ENCODE results near the gene FAM227A. TPM values are rescaled to one million over a fixed set of nuclear protein-coding genes. Genes with fewer than 3 reads are reported as not detected.
A peak's percentile ranks its signal among the peaks of the same experiment; 100 is the strongest.

The FAM227A gene
- total RNA-seq (1.4 and 1.9 TPM in 2 replicates), polyA plus RNA-seq (0.49 and 0.58 TPM in 2 replicates), polyA minus RNA-seq (0.75 and 3.9 TPM in 2 replicates), Bru-seq, nascent RNA (percentile 35 among the genes with signal in this experiment), BruChase-seq, experiment 1, labeled RNA remaining after a 6-hour chase (percentile 35 among the genes with signal in this experiment), BruChase-seq, experiment 2, labeled RNA remaining after a 2-hour chase (percentile 41 among the genes with signal in this experiment)
- polyA plus RNA-seq (2011; cell fraction: cytosol; rRNA removed), result 0.28 and 0.40 TPM in 2 replicates
- 8.3 and 8.7 TPM in 2 replicates for polyA plus RNA-seq (2011; cell fraction: nucleus; rRNA removed)
- 0.53 and 0.87 TPM in 2 replicates for polyA plus RNA-seq (2012)
- polyA minus RNA-seq (2011; cell fraction: cytosol; rRNA and poly(A)+ RNA removed), result 1.8 TPM
- polyA minus RNA-seq (2011; cell fraction: nucleus; rRNA and poly(A)+ RNA removed), result 4.2 and 6.5 TPM in 2 replicates
- long read RNA-seq, partial matches to known transcripts, result 0 of 1 reads
- long read RNA-seq, other reads (novel, unspliced or antisense), result 1 of 1 reads

DNA sequence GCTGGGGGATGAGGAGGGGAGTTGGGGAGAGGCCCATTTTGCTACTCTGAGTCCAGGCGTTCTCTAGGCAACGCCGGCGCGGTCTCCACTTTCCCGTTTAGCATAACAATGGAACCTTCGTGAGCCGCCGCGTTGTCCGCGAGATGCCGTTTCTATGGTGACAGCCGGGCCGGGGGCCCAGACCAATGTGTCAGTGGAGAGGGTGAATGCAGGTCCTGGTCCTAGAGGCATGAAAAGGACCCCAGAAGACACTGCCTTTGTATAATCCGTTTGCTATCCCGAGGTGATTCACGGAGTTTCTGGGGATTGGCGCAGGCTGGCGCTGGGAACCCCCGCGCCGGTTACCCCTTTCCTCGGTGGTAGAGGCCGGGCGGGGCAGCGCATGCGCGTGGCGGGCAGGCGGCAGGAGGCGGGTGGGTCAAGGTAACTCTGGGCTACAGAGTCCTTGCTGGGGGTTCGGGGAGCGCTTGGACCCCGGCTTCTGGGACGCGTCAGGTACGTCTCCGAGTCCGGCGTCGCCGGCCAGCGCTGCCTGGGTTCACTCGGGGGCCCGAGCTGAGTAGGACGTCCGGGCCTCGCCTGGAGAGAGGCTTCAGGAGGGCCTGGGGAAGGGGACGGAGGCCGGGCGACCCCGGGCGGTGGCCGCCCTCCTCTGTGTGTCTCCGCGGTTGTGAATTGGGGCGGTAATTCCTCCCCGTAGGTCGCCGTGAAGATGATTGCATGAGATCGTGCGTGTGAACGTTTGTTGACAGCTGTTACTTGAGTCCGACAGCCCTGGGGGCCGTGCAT lies at the start of gene FAM227A, which contains the start of gene CBY1:
Gene FAM227A, minus strand, starts transcription at position 137 of the 789 bp plus-strand sequence. CDS start 6,224 bp downstream, outside the sequence.
Gene CBY1, plus strand, starts transcription at position 383 of the 789 bp plus-strand sequence. CDS start 11,417 bp downstream, outside the sequence.
- DNase-seq (ENCODE audit: low read depth, low spot score) (peak; percentile 87), FAIRE-seq (peak; percentile 87)
- peak; percentile 18 for TF ChIP-seq POLR2A (IDR thresholded peaks at IDR 0.05; ENCODE audit: low read depth, low read length)
- peak; percentile 63 for TF ChIP-seq POLR2AphosphoS5 (IDR thresholded peaks at IDR 0.05; ENCODE audit: insufficient read depth, low read depth, low read length)
- TF ChIP-seq, protein P1, sequence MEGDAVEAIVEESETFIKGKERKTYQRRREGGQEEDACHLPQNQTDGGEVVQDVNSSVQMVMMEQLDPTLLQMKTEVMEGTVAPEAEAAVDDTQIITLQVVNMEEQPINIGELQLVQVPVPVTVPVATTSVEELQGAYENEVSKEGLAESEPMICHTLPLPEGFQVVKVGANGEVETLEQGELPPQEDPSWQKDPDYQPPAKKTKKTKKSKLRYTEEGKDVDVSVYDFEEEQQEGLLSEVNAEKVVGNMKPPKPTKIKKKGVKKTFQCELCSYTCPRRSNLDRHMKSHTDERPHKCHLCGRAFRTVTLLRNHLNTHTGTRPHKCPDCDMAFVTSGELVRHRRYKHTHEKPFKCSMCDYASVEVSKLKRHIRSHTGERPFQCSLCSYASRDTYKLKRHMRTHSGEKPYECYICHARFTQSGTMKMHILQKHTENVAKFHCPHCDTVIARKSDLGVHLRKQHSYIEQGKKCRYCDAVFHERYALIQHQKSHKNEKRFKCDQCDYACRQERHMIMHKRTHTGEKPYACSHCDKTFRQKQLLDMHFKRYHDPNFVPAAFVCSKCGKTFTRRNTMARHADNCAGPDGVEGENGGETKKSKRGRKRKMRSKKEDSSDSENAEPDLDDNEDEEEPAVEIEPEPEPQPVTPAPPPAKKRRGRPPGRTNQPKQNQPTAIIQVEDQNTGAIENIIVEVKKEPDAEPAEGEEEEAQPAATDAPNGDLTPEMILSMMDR (IDR thresholded peaks at IDR 0.05; ENCODE audit: extremely low read depth in 1 of 2, insufficient read depth in 1 of 2, low read depth in 1 of 2, low read length in 2 of 2), result no peak
- TF ChIP-seq, protein P2, sequence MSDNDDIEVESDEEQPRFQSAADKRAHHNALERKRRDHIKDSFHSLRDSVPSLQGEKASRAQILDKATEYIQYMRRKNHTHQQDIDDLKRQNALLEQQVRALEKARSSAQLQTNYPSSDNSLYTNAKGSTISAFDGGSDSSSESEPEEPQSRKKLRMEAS (IDR thresholded peaks at IDR 0.05; ENCODE audit: insufficient read depth, insufficient read length), result peak; percentile 17
- TF ChIP-seq GATA2 (IDR thresholded peaks at IDR 0.05; ENCODE audit: insufficient read depth, insufficient read length, low read depth, low read length), result no peak
- ChIA-PET POLR2A (no interaction called here), CTCF (interaction anchor here (1.0 kb wide), 1 partner anchor 622 kb away, joined by 3 read pairs; no protein-coding TSS in a partner anchor)
- Histone ChIP-seq H3K27ac (ENCODE audit: insufficient read depth, low read depth, low read length) (peak within 1 kb of the TSS; percentile 96), H3K4me2 (ENCODE audit: insufficient read depth, low read length) (peak within 1 kb of the TSS; percentile 88), H4K20me1 (replicated peaks; ENCODE audit: control insufficient read depth, extremely low read depth, insufficient read depth, low read length) (no peaks in the 10 kb centered on the region), H3K9me3 (replicated peaks; ENCODE audit: control insufficient read depth, insufficient read depth, low read length) (no peaks in the 10 kb centered on the region), H3K4me3 (replicated peaks in 1 of 3; ENCODE audit: insufficient read depth in 1 of 3, low read depth in 1 of 3, low read length in 3 of 3) (peak within 1 kb of the TSS; percentile 31 to 94 (median 82)), H3K79me2 (ENCODE audit: control insufficient read depth, insufficient read depth, low read length) (peaks cover 8% of the 10 kb centered on the region), H3K9ac (replicated peaks; ENCODE audit: extremely low read depth, insufficient read depth, low read length) (peak within 1 kb of the TSS; percentile 98), H3K9me1 (replicated peaks; ENCODE audit: control insufficient read depth, extremely low read depth, insufficient read depth, low read length) (no peaks in the 10 kb centered on the region), H3K36me3 (ENCODE audit: control insufficient read depth in 2 of 2, extremely low read depth in 1 of 2, insufficient read depth in 2 of 2, low read length in 2 of 2) (no peaks in the 10 kb centered on the region), H3K27me3 (ENCODE audit: control insufficient read depth in 2 of 2, insufficient read depth in 2 of 2, low read length in 2 of 2) (no peaks in the 10 kb centered on the region), H2AFZ (ENCODE audit: low read depth, low read length) (peak within 1 kb of the TSS; percentile 78), H3K4me1 (ENCODE audit: control insufficient read depth, extremely low read depth, insufficient read depth, low read length) (peaks cover 11% of the 10 kb centered on the region)
- dilution Hi-C loops (cut with MboI; ENCODE audit: extremely low pct_ligation_motif_present, low sequenced_read_pairs) (no loop called here), intact Hi-C loops (cut with micrococcal nuclease) (loop anchor here (1.0 to 2.0 kb wide), 3 partner anchors 25 to 150 kb away; partner anchors contain the start of genes DDX17, JOSD1 and TOMM22)
- TSS peak; percentile 62 for BruUV-seq (replicated peaks)

All from endothelial cell of umbilical vein (primary cell).